Neural crest cell (in vitro differentiated cells): ENCODE data around the gene SLAIN1. TPM values are rescaled to one million over a fixed set of nuclear protein-coding genes. Genes with fewer than 3 reads are reported as not detected.

Experiments used
- DNase-seq: peaks from one replicate; pipeline ENCODE4 v3.0.0; 2021; ENCODE audit warnings: low read depth, mixed read lengths, low spot score
- H3K27ac Mint-ChIP-seq: one replicate; pipeline ENCODE4 v1.8.0; 2021; ENCODE audit warnings: mild to moderate bottlenecking, mixed read lengths; ENCODE audit not compliant: unreplicated experiment
- H3K27me3 Mint-ChIP-seq: 2 replicates; pipeline ENCODE4 v1.8.0; 2021; ENCODE audit warnings: low read depth, mild to moderate bottlenecking, mixed read lengths
- H3K36me3 Mint-ChIP-seq: 2 replicates; pipeline ENCODE4 v1.8.0; 2021; ENCODE audit warnings: low read depth, mild to moderate bottlenecking, mixed read lengths
- H3K4me1 Mint-ChIP-seq: 2 replicates; pipeline ENCODE4 v1.8.0; 2021; ENCODE audit warnings: mixed read lengths
- H3K4me3 Mint-ChIP-seq: one replicate; pipeline ENCODE4 v1.8.0; 2021; ENCODE audit warnings: mild to moderate bottlenecking, mixed read lengths
- H3K9me3 Mint-ChIP-seq: 2 replicates; pipeline ENCODE4 v1.8.0; 2021; ENCODE audit warnings: mixed read lengths
- CTCF ChIP-seq: fragments of 200-600 bp; sonication (generic); conservative IDR thresholded peaks from 2 replicates; pipeline ENCODE4 v1.5.0; 2021; ENCODE audit warnings: antibody characterized with exemption, mild to moderate bottlenecking
- microRNA-seq: library from miRNA; unstranded; fragments of <30 nt; microRNA quantifications from one replicate; pipeline ENCODE4, GENCODE V29; 2020
- total RNA-seq: library from RNA; stranded (reverse); gene quantifications from 2 replicates; pipeline ENCODE4 v1.2.1, GENCODE V29; 2021

The SLAIN1 gene
- total RNA-seq, 1 donor from 2014 or later = 38.7 TPM

GRCh38 chr13:77807431-77808135 lies 110.1 kb downstream of the SLAIN1 start:
- TF ChIP-seq CTCF = no peak
- Mint-ChIP-seq H3K36me3 (peaks cover 14% of the 10 kb centered on the region), H3K27me3 (no peaks in the 10 kb centered on the region), H3K4me3 (no peak overlapping the region), H3K27ac (no peak overlapping the region), H3K9me3 (peaks cover 23% of the 10 kb centered on the region), H3K4me1 (peaks cover 11% of the 10 kb centered on the region)
- no peak for DNase-seq

DNA sequence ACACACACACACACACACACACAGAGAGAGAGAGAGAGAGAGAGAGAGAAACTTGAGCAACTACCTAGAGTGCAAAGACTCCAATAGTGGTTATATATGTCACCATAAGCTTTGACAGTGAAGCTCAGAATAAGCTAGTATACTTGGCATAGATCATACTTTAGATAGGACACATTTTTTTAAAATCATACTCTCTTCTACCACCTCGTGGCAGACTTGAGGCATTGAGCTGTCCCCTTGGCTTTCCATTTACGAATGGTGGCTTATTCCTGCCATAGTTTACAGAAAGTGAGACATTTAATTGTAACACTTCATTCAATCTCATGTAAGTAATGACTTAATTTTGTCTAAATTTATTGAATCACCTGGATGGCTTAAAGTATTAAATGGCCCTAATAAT lies 112.9 kb downstream of the SLAIN1 start:
- TF ChIP-seq CTCF = peak; percentile 57
- Mint-ChIP-seq H3K27ac (no peak overlapping the region), H3K9me3 (peaks cover 14% of the 10 kb centered on the region), H3K27me3 (no peaks in the 10 kb centered on the region), H3K4me1 (peaks cover 11% of the 10 kb centered on the region), H3K36me3 (peaks cover 8% of the 10 kb centered on the region), H3K4me3 (no peak overlapping the region)
- DNase-seq = no peak

DNA sequence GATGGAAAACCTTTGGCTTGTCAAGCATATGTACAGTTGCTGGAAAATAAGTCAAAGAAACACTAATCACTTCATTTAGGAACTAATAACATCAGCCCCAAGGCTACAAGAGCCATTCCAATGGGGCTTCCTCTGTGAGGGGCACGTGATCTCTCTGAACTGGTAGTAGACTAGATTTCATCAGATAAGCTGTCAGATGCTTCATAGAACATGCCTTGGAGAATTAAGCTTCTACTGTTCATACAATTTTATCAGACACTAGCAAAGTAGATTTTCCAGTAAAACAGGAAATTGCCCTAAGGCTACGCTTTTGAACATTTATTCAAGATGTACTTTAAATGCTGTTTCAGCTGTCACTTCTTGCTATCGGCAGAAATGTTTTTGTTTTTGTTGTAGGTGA lies 113.4 kb downstream of the SLAIN1 start:
- Mint-ChIP-seq H3K27me3 (no peaks in the 10 kb centered on the region), H3K27ac (no peak overlapping the region), H3K4me1 (peaks cover 11% of the 10 kb centered on the region), H3K36me3 (peaks cover 7% of the 10 kb centered on the region), H3K9me3 (peaks cover 12% of the 10 kb centered on the region), H3K4me3 (no peak overlapping the region)
- DNase-seq = no peak
- no peak for TF ChIP-seq CTCF

GRCh38 chr13:77811381-77811780 lies 113.9 kb downstream of the SLAIN1 start:
- Mint-ChIP-seq H3K9me3 (peaks cover 12% of the 10 kb centered on the region), H3K4me1 (peaks cover 11% of the 10 kb centered on the region), H3K4me3 (no peak overlapping the region), H3K27me3 (no peaks in the 10 kb centered on the region), H3K27ac (no peak overlapping the region), H3K36me3 (peaks cover 7% of the 10 kb centered on the region)
- no peak for TF ChIP-seq CTCF
- DNase-seq = no peak

DNA sequence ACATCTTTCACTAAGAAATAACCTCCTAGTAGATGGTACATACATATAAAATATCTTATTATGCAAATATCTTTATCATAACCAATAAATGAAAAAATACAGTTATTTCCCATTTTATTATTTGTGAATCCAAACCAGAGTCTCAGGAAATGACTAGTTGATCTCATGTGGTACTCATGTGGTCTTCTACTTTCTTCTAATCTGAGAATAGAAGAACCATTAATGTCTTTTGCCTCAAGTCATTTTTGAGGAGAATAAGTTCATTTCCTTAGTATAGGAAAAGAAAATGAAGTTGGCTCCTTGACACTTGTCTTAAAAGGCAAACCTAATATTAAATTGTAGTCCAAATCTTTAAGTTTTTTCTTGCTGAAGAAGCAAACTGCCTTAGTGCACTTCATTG lies 114.5 kb downstream of the SLAIN1 start:
- Mint-ChIP-seq H3K36me3 (peaks cover 10% of the 10 kb centered on the region), H3K4me1 (peaks cover 11% of the 10 kb centered on the region), H3K9me3 (peaks cover 12% of the 10 kb centered on the region), H3K4me3 (no peak overlapping the region), H3K27ac (no peak overlapping the region), H3K27me3 (no peaks in the 10 kb centered on the region)
- TF ChIP-seq CTCF = no peak
- DNase-seq = no peak

Small RNAs within 50 kb of the gene (microRNA-seq; reads per million reads assigned to microRNA genes)
- not detected for gene MIR3665

Other genes starting within 250 kb of the SLAIN1 start
- gene SCEL, start 162.0 kb upstream of the SLAIN1 start, total RNA-seq = not detected in 2 replicates
- gene EDNRB, start 221.1 kb downstream of the SLAIN1 start, total RNA-seq = 26.8 and 27.9 TPM in 2 replicates